ENCODE data around the gene CLMN. TPM values are rescaled to one million over a fixed set of nuclear protein-coding genes. Genes with fewer than 3 reads are reported as not detected.

CLMN gene
- total RNA-seq, 1 experiment from 2014 or later = 33.4 TPM

DNA sequence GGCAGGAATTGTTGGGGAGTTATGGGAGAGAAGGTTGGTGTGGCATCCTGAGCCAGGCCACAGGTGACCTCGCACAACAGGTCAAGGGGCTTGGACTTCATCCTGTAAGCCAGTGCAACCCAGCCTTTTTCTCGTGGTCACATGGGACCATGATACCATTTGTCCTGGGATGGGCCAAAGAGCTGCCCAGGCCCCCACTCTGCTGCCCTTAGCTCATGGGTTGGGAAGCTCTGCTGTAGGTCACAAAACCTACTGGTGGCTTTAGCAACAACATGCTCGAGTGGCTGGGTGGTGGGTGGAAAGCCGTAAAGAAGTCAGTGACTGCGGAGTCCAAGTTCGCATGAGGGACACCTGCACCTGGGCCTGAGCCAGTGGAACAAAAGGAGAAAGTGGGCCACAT is 4.6 kb downstream of the CLMN start:
- no TSS peak for BruUV-seq (replicated peaks)
- ATAC-seq (no peak), DNase-seq (ENCODE audit: low read depth, low spot score) (no peak)
- Histone ChIP-seq H3K9me2 (ENCODE audit: insufficient read depth) (no peaks in the 10 kb centered on the region), H3K9ac (ENCODE audit: low read length) (no peak overlapping the region), H3K27me3 (ENCODE audit: insufficient read depth, low read length) (no peaks in the 10 kb centered on the region), H3K27ac (ENCODE audit: low read depth, low read length) (no peak overlapping the region), H3K36me3 (ENCODE audit: control insufficient read depth in 1 of 2, insufficient read depth in 2 of 2, low read length in 2 of 2) (no peaks in the 10 kb centered on the region), H3K4me2 (ENCODE audit: low read length) (peak overlapping the region; percentile 46), H3K4me3 (replicated peaks in 1 of 2; ENCODE audit: low read depth in 1 of 2, low read length in 2 of 2) (0 out of 4 replicates have a peak overlapping the region, but pooled peaks of 1 of the 2 experiments have one; percentile 8), H2AFZ (ENCODE audit: low read depth, low read length, poor library complexity, severe bottlenecking) (no peak overlapping the region), H4K20me1 (ENCODE audit: insufficient read depth) (no peaks in the 10 kb centered on the region), H3K9me3 (ENCODE audit: control insufficient read depth in 1 of 2, insufficient read depth in 1 of 2, low read depth in 1 of 2, low read length in 2 of 2) (no peaks in the 10 kb centered on the region), H3K4me1 (ENCODE audit: control insufficient read depth in 1 of 2, insufficient read depth in 2 of 2, low read length in 2 of 2) (peaks cover 19 to 65% of the 10 kb centered on the region in 2 experiments), H3K79me2 (ENCODE audit: insufficient read depth, low read length) (peaks cover 24% of the 10 kb centered on the region; the same call in 1 of the 2 replicates)
- intact Hi-C loops (cut with micrococcal nuclease) = no loop called here
- TF ChIP-seq ZFX (IDR thresholded peaks at IDR 0.05) (no peak), EZH2phosphoT487 (IDR thresholded peaks at IDR 0.05; ENCODE audit: borderline replicate concordance) (no peak), SP1 (IDR thresholded peaks at IDR 0.05; ENCODE audit: low read depth) (no peak), CEBPB (IDR thresholded peaks at IDR 0.05; ENCODE audit: low read depth) (no peak), EGR1 (IDR thresholded peaks at IDR 0.05; ENCODE audit: low read depth) (no peak), SIN3A (IDR thresholded peaks at IDR 0.05; ENCODE audit: low read depth) (no peak), ZNF274 (IDR thresholded peaks at IDR 0.05; ENCODE audit: low read depth, low read length) (no peak), FOSL1 (IDR thresholded peaks at IDR 0.05; ENCODE audit: low read depth) (no peak), ELF1 (IDR thresholded peaks at IDR 0.05; ENCODE audit: borderline replicate concordance, low read depth) (no peak), YY1 (IDR thresholded peaks at IDR 0.05; ENCODE audit: extremely low read depth, insufficient replicate concordance, low read depth, low read length) (no peak), CBX3 (IDR thresholded peaks at IDR 0.05; ENCODE audit: low read depth) (no peak), JUND (IDR thresholded peaks at IDR 0.05) (no peak), POLR2AphosphoS5 (IDR thresholded peaks at IDR 0.05; ENCODE audit: low read depth, low read length) (no peak), EZH2 (IDR thresholded peaks at IDR 0.05) (no peak)
- TF ChIP-seq, protein P1, sequence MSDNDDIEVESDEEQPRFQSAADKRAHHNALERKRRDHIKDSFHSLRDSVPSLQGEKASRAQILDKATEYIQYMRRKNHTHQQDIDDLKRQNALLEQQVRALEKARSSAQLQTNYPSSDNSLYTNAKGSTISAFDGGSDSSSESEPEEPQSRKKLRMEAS (IDR thresholded peaks at IDR 0.05) = no peak
- TF ChIP-seq, protein P2, sequence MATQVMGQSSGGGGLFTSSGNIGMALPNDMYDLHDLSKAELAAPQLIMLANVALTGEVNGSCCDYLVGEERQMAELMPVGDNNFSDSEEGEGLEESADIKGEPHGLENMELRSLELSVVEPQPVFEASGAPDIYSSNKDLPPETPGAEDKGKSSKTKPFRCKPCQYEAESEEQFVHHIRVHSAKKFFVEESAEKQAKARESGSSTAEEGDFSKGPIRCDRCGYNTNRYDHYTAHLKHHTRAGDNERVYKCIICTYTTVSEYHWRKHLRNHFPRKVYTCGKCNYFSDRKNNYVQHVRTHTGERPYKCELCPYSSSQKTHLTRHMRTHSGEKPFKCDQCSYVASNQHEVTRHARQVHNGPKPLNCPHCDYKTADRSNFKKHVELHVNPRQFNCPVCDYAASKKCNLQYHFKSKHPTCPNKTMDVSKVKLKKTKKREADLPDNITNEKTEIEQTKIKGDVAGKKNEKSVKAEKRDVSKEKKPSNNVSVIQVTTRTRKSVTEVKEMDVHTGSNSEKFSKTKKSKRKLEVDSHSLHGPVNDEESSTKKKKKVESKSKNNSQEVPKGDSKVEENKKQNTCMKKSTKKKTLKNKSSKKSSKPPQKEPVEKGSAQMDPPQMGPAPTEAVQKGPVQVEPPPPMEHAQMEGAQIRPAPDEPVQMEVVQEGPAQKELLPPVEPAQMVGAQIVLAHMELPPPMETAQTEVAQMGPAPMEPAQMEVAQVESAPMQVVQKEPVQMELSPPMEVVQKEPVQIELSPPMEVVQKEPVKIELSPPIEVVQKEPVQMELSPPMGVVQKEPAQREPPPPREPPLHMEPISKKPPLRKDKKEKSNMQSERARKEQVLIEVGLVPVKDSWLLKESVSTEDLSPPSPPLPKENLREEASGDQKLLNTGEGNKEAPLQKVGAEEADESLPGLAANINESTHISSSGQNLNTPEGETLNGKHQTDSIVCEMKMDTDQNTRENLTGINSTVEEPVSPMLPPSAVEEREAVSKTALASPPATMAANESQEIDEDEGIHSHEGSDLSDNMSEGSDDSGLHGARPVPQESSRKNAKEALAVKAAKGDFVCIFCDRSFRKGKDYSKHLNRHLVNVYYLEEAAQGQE (IDR thresholded peaks at IDR 0.05; ENCODE audit: low read depth) = no peak
- TF ChIP-seq, protein P3, sequence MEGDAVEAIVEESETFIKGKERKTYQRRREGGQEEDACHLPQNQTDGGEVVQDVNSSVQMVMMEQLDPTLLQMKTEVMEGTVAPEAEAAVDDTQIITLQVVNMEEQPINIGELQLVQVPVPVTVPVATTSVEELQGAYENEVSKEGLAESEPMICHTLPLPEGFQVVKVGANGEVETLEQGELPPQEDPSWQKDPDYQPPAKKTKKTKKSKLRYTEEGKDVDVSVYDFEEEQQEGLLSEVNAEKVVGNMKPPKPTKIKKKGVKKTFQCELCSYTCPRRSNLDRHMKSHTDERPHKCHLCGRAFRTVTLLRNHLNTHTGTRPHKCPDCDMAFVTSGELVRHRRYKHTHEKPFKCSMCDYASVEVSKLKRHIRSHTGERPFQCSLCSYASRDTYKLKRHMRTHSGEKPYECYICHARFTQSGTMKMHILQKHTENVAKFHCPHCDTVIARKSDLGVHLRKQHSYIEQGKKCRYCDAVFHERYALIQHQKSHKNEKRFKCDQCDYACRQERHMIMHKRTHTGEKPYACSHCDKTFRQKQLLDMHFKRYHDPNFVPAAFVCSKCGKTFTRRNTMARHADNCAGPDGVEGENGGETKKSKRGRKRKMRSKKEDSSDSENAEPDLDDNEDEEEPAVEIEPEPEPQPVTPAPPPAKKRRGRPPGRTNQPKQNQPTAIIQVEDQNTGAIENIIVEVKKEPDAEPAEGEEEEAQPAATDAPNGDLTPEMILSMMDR (IDR thresholded peaks at IDR 0.05 in 2 of 3, conservative IDR thresholded peaks at IDR 0.05 in 1 of 3; ENCODE audit: borderline replicate concordance in 1 of 3, insufficient read depth in 1 of 3, low read depth in 2 of 3, low read length in 2 of 3) = no peak
- TF ChIP-seq, protein P4, sequence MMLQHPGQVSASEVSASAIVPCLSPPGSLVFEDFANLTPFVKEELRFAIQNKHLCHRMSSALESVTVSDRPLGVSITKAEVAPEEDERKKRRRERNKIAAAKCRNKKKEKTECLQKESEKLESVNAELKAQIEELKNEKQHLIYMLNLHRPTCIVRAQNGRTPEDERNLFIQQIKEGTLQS (IDR thresholded peaks at IDR 0.05) = no peak
- ChIA-PET POLR2A (no interaction called here), CTCF (no interaction called here), RAD21 (ENCODE audit: low non-redundant PET in 1 of 2, low total read pairs in 2 of 2, uncharacterized antibody in 2 of 2, unreplicated experiment in 2 of 2) (no interaction called here)
